Measurements from ENCODE around the gene ITPKB.

ITPKB gene

GRCh38 chr1:226597616-226598454 lies 141.2 kb downstream of the ITPKB start:
- Mint-ChIP-seq H3K27me3 (ENCODE audit: low read depth) (peaks cover 10% of the 10 kb centered on the region), H3K4me1 (ENCODE audit: low read depth) (no peaks in the 10 kb centered on the region), H3K27ac (no peak overlapping the region), H3K4me3 (no peak overlapping the region), H3K9me3 (no peaks in the 10 kb centered on the region), H3K36me3 (ENCODE audit: low read depth) (no peaks in the 10 kb centered on the region)
- no peak for DNase-seq (ENCODE audit: low spot score)

GRCh38 chr1:226596531-226597165 lies 142.4 kb downstream of the ITPKB start:
- H3K27me3 Mint-ChIP-seq (ENCODE audit: low read depth) = peaks cover 10% of the 10 kb centered on the region
- no peaks in the 10 kb centered on the region for H3K36me3 Mint-ChIP-seq (ENCODE audit: low read depth)
- H3K9me3 Mint-ChIP-seq = no peaks in the 10 kb centered on the region
- H3K4me3 Mint-ChIP-seq = no peak overlapping the region
- H3K4me1 Mint-ChIP-seq (ENCODE audit: low read depth) = no peaks in the 10 kb centered on the region
- no peak for DNase-seq (ENCODE audit: low spot score)
- H3K27ac Mint-ChIP-seq = no peak overlapping the region

GRCh38 chr1:226593541-226593940 lies 145.5 kb downstream of the ITPKB start:
- no peaks in the 10 kb centered on the region for H3K36me3 Mint-ChIP-seq (ENCODE audit: low read depth)
- no peak for DNase-seq (ENCODE audit: low spot score)
- no peak overlapping the region for H3K27ac Mint-ChIP-seq
- H3K27me3 Mint-ChIP-seq (ENCODE audit: low read depth) = peaks cover 11% of the 10 kb centered on the region
- H3K9me3 Mint-ChIP-seq = no peaks in the 10 kb centered on the region
- no peak overlapping the region for H3K4me3 Mint-ChIP-seq
- H3K4me1 Mint-ChIP-seq (ENCODE audit: low read depth) = no peaks in the 10 kb centered on the region

- no peaks in the 10 kb centered on the region for H3K4me1 Mint-ChIP-seq (ENCODE audit: low read depth)
- no peaks in the 10 kb centered on the region for H3K36me3 Mint-ChIP-seq (ENCODE audit: low read depth)
- H3K4me3 Mint-ChIP-seq = no peak overlapping the region
- H3K27ac Mint-ChIP-seq = no peak overlapping the region
- no peak for DNase-seq (ENCODE audit: low spot score)
- H3K9me3 Mint-ChIP-seq = no peaks in the 10 kb centered on the region
- H3K27me3 Mint-ChIP-seq (ENCODE audit: low read depth) = peaks cover 10% of the 10 kb centered on the region
These were observed 148.5 kb downstream of the ITPKB start for GRCh38 chr1:226590614-226591013.

GRCh38 chr1:226589008-226589733 lies 149.9 kb downstream of the ITPKB start:
- Mint-ChIP-seq H3K4me3 (no peak overlapping the region), H3K27ac (no peak overlapping the region), H3K27me3 (ENCODE audit: low read depth) (peaks cover 10% of the 10 kb centered on the region), H3K9me3 (no peaks in the 10 kb centered on the region), H3K4me1 (ENCODE audit: low read depth) (no peaks in the 10 kb centered on the region), H3K36me3 (ENCODE audit: low read depth) (no peaks in the 10 kb centered on the region)
- DNase-seq (ENCODE audit: low spot score) = no peak

- H3K27me3 Mint-ChIP-seq (ENCODE audit: low read depth) = peaks cover 7% of the 10 kb centered on the region
- H3K27ac Mint-ChIP-seq = no peak overlapping the region
- no peaks in the 10 kb centered on the region for H3K9me3 Mint-ChIP-seq
- H3K36me3 Mint-ChIP-seq (ENCODE audit: low read depth) = no peaks in the 10 kb centered on the region
- no peak for DNase-seq (ENCODE audit: low spot score)
- no peaks in the 10 kb centered on the region for H3K4me1 Mint-ChIP-seq (ENCODE audit: low read depth)
- H3K4me3 Mint-ChIP-seq = no peak overlapping the region
These were observed 150.6 kb downstream of the ITPKB start for GRCh38 chr1:226588484-226588883.

- no peak overlapping the region for H3K4me3 Mint-ChIP-seq
- H3K9me3 Mint-ChIP-seq = no peaks in the 10 kb centered on the region
- H3K27ac Mint-ChIP-seq = no peak overlapping the region
- no peaks in the 10 kb centered on the region for H3K4me1 Mint-ChIP-seq (ENCODE audit: low read depth)
- no peaks in the 10 kb centered on the region for H3K36me3 Mint-ChIP-seq (ENCODE audit: low read depth)
- DNase-seq (ENCODE audit: low spot score) = no peak
- peaks cover 4% of the 10 kb centered on the region for H3K27me3 Mint-ChIP-seq (ENCODE audit: low read depth)
These were observed 152.2 kb downstream of the ITPKB start for GRCh38 chr1:226586650-226587422.

- Mint-ChIP-seq H3K27me3 (ENCODE audit: low read depth) (peaks cover 4% of the 10 kb centered on the region), H3K9me3 (no peaks in the 10 kb centered on the region), H3K4me1 (ENCODE audit: low read depth) (no peaks in the 10 kb centered on the region), H3K4me3 (no peak overlapping the region), H3K36me3 (ENCODE audit: low read depth) (no peaks in the 10 kb centered on the region), H3K27ac (no peak overlapping the region)
- DNase-seq (ENCODE audit: low spot score) = no peak
These were observed 153.0 kb downstream of the ITPKB start for GRCh38 chr1:226586116-226586515.

- Mint-ChIP-seq H3K36me3 (ENCODE audit: low read depth) (no peaks in the 10 kb centered on the region), H3K9me3 (no peaks in the 10 kb centered on the region), H3K4me1 (ENCODE audit: low read depth) (no peaks in the 10 kb centered on the region), H3K4me3 (no peak overlapping the region), H3K27me3 (ENCODE audit: low read depth) (peaks cover 4% of the 10 kb centered on the region), H3K27ac (no peak overlapping the region)
- no peak for DNase-seq (ENCODE audit: low spot score)
These were observed 154.9 kb downstream of the ITPKB start for GRCh38 chr1:226584164-226584563.

GRCh38 chr1:226582966-226583365 lies 156.1 kb downstream of the ITPKB start:
- H3K36me3 Mint-ChIP-seq (ENCODE audit: low read depth) = no peaks in the 10 kb centered on the region
- no peak for DNase-seq (ENCODE audit: low spot score)
- H3K4me1 Mint-ChIP-seq (ENCODE audit: low read depth) = no peaks in the 10 kb centered on the region
- no peak overlapping the region for H3K4me3 Mint-ChIP-seq
- H3K9me3 Mint-ChIP-seq = no peaks in the 10 kb centered on the region
- peaks cover 4% of the 10 kb centered on the region for H3K27me3 Mint-ChIP-seq (ENCODE audit: low read depth)
- no peak overlapping the region for H3K27ac Mint-ChIP-seq
